Putamen (tissue), 1 donor: ENCODE results near the gene KCNMA1.

Experiments
- DNase-seq: peaks from one replicate; pipeline ENCODE4 v3.0.0-alpha.2; 2016; ENCODE audit warnings: low spot score

KCNMA1 gene

DNA sequence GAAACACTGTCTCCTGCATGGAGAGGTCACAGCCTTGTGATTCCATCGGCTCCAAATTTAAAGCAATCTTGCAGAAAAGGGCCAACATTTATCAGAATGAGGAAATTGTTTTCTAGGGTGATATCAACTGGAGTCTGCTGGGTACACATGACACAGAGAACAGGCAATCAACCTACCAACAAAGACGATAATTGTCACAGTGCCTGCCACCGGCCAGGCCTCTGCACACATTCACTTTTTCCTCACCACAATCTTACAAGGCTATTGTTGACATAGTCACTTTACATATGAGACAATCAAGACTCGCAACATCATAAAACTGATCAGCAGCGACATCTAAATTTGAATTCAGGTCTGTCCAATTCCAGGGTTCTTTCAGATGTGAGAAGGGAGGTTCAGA, 189.4 kb downstream of the KCNMA1 start:
- DNase-seq: peak; percentile 41

GRCh38 chr10:77446700-77447099, 190.9 kb downstream of the KCNMA1 start:
- DNase-seq: no peak

DNA sequence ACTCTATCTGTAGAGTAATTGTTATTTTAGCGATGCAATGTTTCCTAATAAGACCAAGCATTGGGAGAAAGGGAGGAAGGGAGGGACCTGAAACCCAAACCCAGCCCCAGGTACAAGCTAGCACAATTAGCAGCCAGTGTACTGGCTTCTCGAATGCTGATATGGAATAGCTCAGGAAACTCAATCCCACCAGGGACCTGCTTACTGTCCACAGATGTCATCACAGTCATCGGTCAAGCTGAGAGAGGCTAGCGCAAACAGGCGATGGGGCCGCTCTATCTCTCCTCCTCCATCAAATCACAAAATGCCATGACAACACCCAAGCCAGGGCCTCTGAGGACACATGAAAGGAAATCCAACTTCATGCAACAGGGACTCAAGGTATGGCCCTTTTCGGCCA, 192.1 kb downstream of the KCNMA1 start:
- no peak for DNase-seq

- DNase-seq: no peak
Observed at GRCh38 chr10:77444041-77444440, 193.6 kb downstream of the KCNMA1 start.

- DNase-seq: no peak
Observed at GRCh38 chr10:77442699-77443189, 194.9 kb downstream of the KCNMA1 start.

GRCh38 chr10:77441353-77442166, 196.0 kb downstream of the KCNMA1 start:
- no peak for DNase-seq

DNA sequence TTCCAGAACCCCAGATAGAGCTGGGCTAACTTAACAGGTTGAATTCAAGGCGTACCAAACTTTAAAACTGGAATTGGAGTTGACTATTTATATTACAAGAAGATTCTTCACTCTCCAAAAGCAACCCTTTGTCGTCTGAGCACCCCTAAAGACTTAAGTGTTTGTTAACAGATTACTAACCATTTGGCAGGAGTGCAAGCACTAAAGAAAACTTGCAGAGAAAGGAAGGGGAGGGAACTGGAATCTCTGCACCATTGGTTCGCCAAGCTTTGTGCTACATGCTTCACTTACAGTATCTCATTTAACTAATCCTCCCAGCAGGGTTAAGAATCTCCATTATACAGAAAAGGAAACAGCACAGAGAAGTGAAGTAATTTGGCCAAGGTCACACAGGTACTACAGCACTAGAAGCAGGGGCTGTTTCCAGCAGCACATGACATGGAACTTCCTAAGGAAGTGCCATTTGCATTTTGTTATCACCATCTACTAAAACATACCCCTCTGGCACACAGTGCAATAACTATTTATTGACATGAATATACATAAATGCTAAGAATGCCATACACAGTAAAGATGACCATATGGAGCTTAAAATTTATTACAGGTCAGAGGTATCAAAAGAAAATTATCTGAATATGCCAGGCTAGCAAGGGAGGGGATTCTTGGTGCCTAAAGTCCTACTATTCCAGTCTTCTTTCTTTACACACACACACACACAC, 201.2 kb downstream of the KCNMA1 start:
- DNase-seq: no peak

- DNase-seq: no peak
Observed at GRCh38 chr10:77433546-77433945, 204.1 kb downstream of the KCNMA1 start.

- DNase-seq: no peak
Observed at GRCh38 chr10:77431980-77432797, 205.4 kb downstream of the KCNMA1 start.

- DNase-seq: no peak
Observed at GRCh38 chr10:77431209-77431611, 206.4 kb downstream of the KCNMA1 start.

- no peak for DNase-seq
Observed at GRCh38 chr10:77430530-77430929, 207.1 kb downstream of the KCNMA1 start.

DNA sequence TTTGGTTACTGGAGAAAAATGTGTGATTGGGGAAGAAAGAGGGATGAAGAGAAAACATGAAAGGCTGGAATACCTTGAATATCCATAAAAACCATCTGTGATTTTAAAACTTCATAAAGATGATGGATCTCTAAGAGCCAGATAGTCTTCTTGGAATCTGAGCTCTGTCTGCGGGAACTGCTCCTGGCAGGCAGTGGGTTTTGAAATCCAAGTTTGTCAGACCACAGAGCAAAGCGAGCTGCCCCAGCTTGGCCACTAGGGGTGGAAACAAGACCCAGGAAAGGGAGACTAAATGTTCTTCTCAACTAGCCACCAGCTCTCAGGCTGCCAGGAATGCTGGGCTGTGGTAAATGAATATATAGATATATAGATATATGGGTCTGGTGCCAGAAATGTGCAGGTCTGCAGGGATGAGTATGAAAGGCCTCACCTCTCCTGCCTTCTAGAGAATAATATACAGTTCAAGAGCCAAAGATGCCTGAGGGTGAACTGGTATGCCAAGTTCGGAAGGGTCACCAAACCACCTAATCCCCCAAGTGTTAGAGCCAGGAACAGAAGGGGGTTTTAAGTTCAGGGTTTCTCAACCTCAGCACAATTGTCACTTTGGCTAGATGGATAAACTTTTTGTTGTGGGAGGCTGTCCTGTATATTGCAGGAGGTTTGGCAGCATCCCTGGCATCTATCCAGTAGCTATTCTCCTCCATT, 208.8 kb downstream of the KCNMA1 start:
- no peak for DNase-seq

DNA sequence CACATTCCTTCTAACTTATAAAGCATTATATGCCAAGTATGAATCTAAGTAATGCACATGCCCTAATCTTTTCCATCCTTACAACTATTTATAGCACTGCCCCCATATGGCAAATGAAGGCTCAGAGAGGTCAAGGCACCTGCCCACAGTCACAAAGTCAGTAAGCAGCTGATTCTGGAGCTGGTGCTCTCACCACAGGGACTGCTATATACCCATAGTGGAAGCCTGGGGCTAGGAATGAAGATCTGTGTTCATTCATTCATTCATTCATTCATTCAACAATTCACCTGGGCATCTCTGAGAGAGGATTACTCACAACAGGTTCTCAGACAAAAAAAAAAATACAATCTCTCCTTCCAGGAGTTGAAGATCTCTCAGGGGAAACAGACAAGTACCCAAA, 213.4 kb downstream of the KCNMA1 start:
- no peak for DNase-seq

DNA sequence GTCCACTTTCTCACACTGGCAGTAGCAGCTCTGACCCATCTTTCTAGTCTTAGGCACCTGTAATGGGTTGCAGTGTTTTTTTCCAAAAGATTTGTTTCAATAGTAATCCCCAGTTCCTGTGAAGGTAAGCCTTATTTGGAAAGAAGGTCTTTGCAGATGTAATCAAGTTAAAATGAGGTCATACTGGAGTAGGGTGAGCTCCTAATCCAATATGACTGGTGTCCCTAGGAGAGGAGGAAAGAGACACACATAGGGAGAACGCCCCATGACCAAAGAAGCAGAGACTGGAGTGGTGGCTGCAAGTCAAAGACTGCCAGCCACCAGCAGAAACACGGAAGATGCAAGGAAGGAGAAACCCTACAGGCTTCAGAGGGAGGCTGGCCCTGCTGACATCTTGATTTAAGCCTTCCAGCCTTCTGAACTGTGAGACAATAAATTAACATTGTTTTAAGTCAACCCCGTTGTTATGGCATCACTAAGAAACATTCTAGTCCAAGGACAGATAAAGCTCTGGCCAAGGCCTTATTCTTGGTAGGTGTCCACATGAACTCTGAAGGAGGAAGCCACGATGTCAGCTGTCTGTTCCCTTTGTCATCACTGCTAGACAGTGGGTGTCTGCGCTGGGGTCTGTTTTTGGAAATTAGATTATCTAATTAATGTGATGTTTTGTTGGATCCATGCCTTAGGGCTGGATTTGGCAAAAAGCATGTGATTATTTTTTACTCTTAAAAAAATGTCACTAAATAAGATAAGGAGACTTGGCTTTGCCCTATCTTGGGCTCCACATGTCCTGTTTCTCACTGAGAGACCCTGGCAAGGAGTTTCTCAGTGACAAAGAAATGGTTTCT, 214.9 kb downstream of the KCNMA1 start:
- no peak for DNase-seq

- DNase-seq: no peak
Observed at GRCh38 chr10:77421591-77421990, 216.0 kb downstream of the KCNMA1 start.

DNA sequence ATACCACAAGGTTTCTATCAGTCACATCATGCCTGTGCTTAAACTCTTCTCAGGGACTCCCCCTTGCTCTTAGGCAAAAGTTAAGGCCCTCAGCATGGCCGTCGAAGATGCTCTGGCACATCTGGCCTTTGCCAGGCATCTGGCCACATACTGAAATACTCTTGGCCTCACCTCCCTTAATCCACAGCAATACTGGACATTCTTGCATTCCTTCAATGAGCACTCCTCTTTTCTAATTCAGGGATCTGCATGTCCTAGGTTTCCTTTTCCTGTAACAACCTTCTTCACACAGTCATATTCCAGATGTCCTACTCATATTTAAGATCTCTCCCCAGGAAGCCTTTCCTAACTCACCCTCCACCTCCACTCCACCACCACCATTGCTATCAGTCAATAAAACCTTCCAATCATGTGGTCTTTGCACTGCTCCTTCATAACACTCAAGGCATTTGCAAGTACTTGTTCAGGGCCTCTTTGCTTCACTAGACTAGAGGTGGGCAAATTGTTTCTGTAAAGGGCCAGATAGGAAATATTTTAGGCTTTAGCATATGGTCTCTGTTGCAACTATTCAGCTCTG, 216.6 kb downstream of the KCNMA1 start:
- no peak for DNase-seq

- no peak for DNase-seq
Observed at GRCh38 chr10:77419979-77420378, 217.6 kb downstream of the KCNMA1 start.

- DNase-seq: no peak
Observed at GRCh38 chr10:77419056-77419455, 218.6 kb downstream of the KCNMA1 start.

- DNase-seq: no peak
Observed at GRCh38 chr10:77417806-77418640, 219.6 kb downstream of the KCNMA1 start.

GRCh38 chr10:77417359-77417758, 220.2 kb downstream of the KCNMA1 start:
- no peak for DNase-seq
